GM18507 (cell line): ENCODE results near the gene CTBP2.
"Not testable (repeated sequence)": the region's sequence is repeated elsewhere in the genome, so short reads cannot be mapped to it uniquely, and the experiment has no call there.

Source experiments
- DNase-seq: peaks from one replicate; pipeline ENCODE4 v3.0.0; 2011; ENCODE audit warnings: low read depth; ENCODE audit not compliant: insufficient read length; ENCODE audit errors: extremely low spot score
- FAIRE-seq: peaks from 2 replicates; lab custom pipeline; 2011; peaks lifted over from hg19 to GRCh38; lab: Jason Lieb, UNC

The CTBP2 gene

GRCh38 chr10:125060026-125060425 is 100.3 kb downstream of the CTBP2 start:
- DNase-seq: no peak
- FAIRE-seq: no peak

- DNase-seq, FAIRE-seq: not testable (repeated sequence)
These were observed 101.0 kb downstream of the CTBP2 start for GRCh38 chr10:125059348-125059747.

- peak; percentile 51 for FAIRE-seq
These were observed 103.0 kb downstream of the CTBP2 start for GRCh38 chr10:125057158-125058001.

GRCh38 chr10:125056161-125057132 is 103.9 kb downstream of the CTBP2 start:
- no peak for DNase-seq
- FAIRE-seq: no peak

More at GRCh38 chr10:125057158-125058001, 103.0 kb downstream of the CTBP2 start:
- no peak for DNase-seq

- FAIRE-seq: no peak
- no peak for DNase-seq
These were observed 104.9 kb downstream of the CTBP2 start for GRCh38 chr10:125055446-125055845.

GRCh38 chr10:125054669-125055268 is 105.6 kb downstream of the CTBP2 start:
- FAIRE-seq (no peak), DNase-seq (no peak)

GRCh38 chr10:125054216-125054615 is 106.1 kb downstream of the CTBP2 start:
- FAIRE-seq: no peak
- no peak for DNase-seq

GRCh38 chr10:125052146-125052545 is 108.2 kb downstream of the CTBP2 start:
- DNase-seq: no peak
- FAIRE-seq: no peak

GRCh38 chr10:125050383-125050782 is 110.0 kb downstream of the CTBP2 start:
- FAIRE-seq: no peak

GRCh38 chr10:125049216-125049881 is 111.0 kb downstream of the CTBP2 start:
- DNase-seq (no peak), FAIRE-seq (no peak)

More at GRCh38 chr10:125050383-125050782, 110.0 kb downstream of the CTBP2 start:
- no peak for DNase-seq

GRCh38 chr10:125048094-125048864 is 112.1 kb downstream of the CTBP2 start:
- DNase-seq (peak; percentile 58), FAIRE-seq (peak; percentile 79)

GRCh38 chr10:125043841-125044658 is 116.3 kb downstream of the CTBP2 start:
- DNase-seq: no peak
- FAIRE-seq: no peak

- no peak for FAIRE-seq
- no peak for DNase-seq
These were observed 118.4 kb downstream of the CTBP2 start for GRCh38 chr10:125041856-125042506.

- DNase-seq: no peak
- FAIRE-seq: no peak
These were observed 121.0 kb downstream of the CTBP2 start for GRCh38 chr10:125039354-125039769.

GRCh38 chr10:125038637-125039036 is 121.7 kb downstream of the CTBP2 start:
- DNase-seq: no peak
- FAIRE-seq: no peak

GRCh38 chr10:125037145-125037877 is 123.1 kb downstream of the CTBP2 start:
- DNase-seq: no peak
- FAIRE-seq: no peak
